Panc1 (cell line): Measurements from ENCODE around the gene MSI2. TPM values are rescaled to one million over a fixed set of nuclear protein-coding genes. Genes with fewer than 3 reads are reported as not detected.

ENCODE experiments used
- ATAC-seq: fragments of 200-7000 bp; cut with Tn5 transposase; 2 replicates; pipeline ENCODE4 v1.9.1; 2020; ENCODE audit warnings: mild to moderate bottlenecking, moderate library complexity
- BruUV-seq: library from RNA; stranded (reverse); fragments of 400-500 nt; replicated peaks from 2 replicates; lab custom pipeline; 2021; lab: Mats Ljungman, UMichigan
- CTCF ChIA-PET: fragments of 300-600 bp; sonication (Branson Sonifier 250); formaldehyde crosslinking; loops from one replicate; lab custom pipeline; 2022; ENCODE audit warnings: antibody characterized with exemption; lab: Charles Lee
- POLR2A ChIA-PET: fragments of 300-600 bp; sonication (Branson Sonifier 250); formaldehyde crosslinking; loops from one replicate; lab custom pipeline; 2022; ENCODE audit warnings: antibody characterized with exemption; lab: Charles Lee
- DNase-seq: peaks from one replicate; pipeline ENCODE4 v3.0.0-alpha.2; 2010; ENCODE audit warnings: low read depth, low spot score
- H3K27ac ChIP-seq: 2 replicates; pipeline ENCODE4 v1.5.1; 2011; ENCODE audit warnings: mild to moderate bottlenecking, low read length, inconsistent platforms
- H3K27me3 ChIP-seq: fragments of 200-500 bp; sonication (Bioruptor generic); 2 replicates; pipeline ENCODE4 v1.6.0; 2014; ENCODE audit warnings: low read length, inconsistent platforms; ENCODE audit not compliant: control insufficient read depth, insufficient read depth
- H3K36me3 ChIP-seq: fragments of 200-500 bp; sonication (Bioruptor generic); 2 replicates; pipeline ENCODE4 v1.5.1; 2014; ENCODE audit warnings: inconsistent platforms, mild to moderate bottlenecking, low read length, moderate library complexity; ENCODE audit not compliant: control insufficient read depth, insufficient read depth
- H3K4me1 ChIP-seq: 2 replicates; pipeline ENCODE4 v1.5.1; 2011; ENCODE audit warnings: inconsistent platforms, mild to moderate bottlenecking, low read length, moderate library complexity; ENCODE audit not compliant: control insufficient read depth, insufficient read depth
- H3K4me3 ChIP-seq, 2 experiments: 2 replicates each; pipeline ENCODE4 v1.5.1; 2011 to 2012; ENCODE audit warnings: low read depth in 2 of 2, low read length in 2 of 2, mild to moderate bottlenecking in 2 of 2, inconsistent platforms in 1 of 2, moderate library complexity in 1 of 2
- H3K9me3 ChIP-seq: fragments of 200-500 bp; sonication (Bioruptor generic); 2 replicates; pipeline ENCODE4 v1.5.1; 2014; ENCODE audit warnings: low read depth, mild to moderate bottlenecking, inconsistent platforms, low read length, moderate library complexity; ENCODE audit not compliant: control insufficient read depth, insufficient read depth
- CTCF ChIP-seq: fragments of 450-650 bp; IDR thresholded peaks from 2 replicates; pipeline ENCODE4 v1.5.1; 2017; ENCODE audit warnings: mild to moderate bottlenecking
- POLR2AphosphoS5 ChIP-seq: IDR thresholded peaks from 2 replicates; pipeline ENCODE4 v1.6.1; 2012; ENCODE audit warnings: mild to moderate bottlenecking, low read depth, low read length, moderate library complexity
- REST ChIP-seq, 2 experiments: IDR thresholded peaks; 2 replicates each; pipeline ENCODE4 v1.6.1; 2011 to 2012; ENCODE audit warnings: low read depth in 2 of 2, control low read depth in 1 of 2, low read length in 1 of 2, mild to moderate bottlenecking in 1 of 2, moderate library complexity in 1 of 2; ENCODE audit not compliant: insufficient read depth in 1 of 2
- SIN3A ChIP-seq: IDR thresholded peaks from 2 replicates; pipeline ENCODE4 v1.6.1; 2012; ENCODE audit warnings: low read depth, mild to moderate bottlenecking, low read length, moderate library complexity, borderline replicate concordance; ENCODE audit not compliant: insufficient read depth
- TCF7L2 ChIP-seq: IDR thresholded peaks from 2 replicates; pipeline ENCODE4 v1.6.1; 2011; ENCODE audit warnings: mild to moderate bottlenecking, low read depth, low read length, inconsistent platforms
- in situ Hi-C: cut with HindIII; loops from 2 replicates; pipeline ENCODE4 v1.10.0; 2016; ENCODE audit warnings: low sequenced_read_pairs, low pct_unique_long_range_greater_than_20kb
- intact Hi-C: fragments of 100-400 bp; cut with micrococcal nuclease; formaldehyde crosslinking; loops from one replicate; pipeline ENCODE4 v1.10.0; 2022; ENCODE audit not compliant: unreplicated experiment
- total RNA-seq: library from RNA; stranded (reverse); gene quantifications from one replicate; pipeline ENCODE4 v1.2.1, GENCODE V29; 2021; ENCODE audit not compliant: unreplicated experiment

MSI2 gene
- total RNA-seq, 1 experiment from 2014 or later: 38.5 TPM

GRCh38 chr17:57502022-57502421 is 245.7 kb downstream of the MSI2 start:
- TF ChIP-seq TCF7L2 (no peak), CTCF (no peak), POLR2AphosphoS5 (no peak), REST (IDR thresholded peaks at IDR 0.05; ENCODE audit: insufficient read depth in 1 of 2, low read depth in 2 of 2, low read length in 1 of 2) (no peak), SIN3A (no peak)
- Histone ChIP-seq H3K9me3 (no peaks in the 10 kb centered on the region), H3K36me3 (no peaks in the 10 kb centered on the region), H3K27me3 (no peaks in the 10 kb centered on the region), H3K4me3 (no peak overlapping the region), H3K27ac (no peak overlapping the region), H3K4me1 (no peaks in the 10 kb centered on the region)
- in situ Hi-C loops (no loop called here), intact Hi-C loops (no loop called here)
- ATAC-seq: no peak
- CTCF ChIA-PET: no interaction called here
- BruUV-seq: no TSS peak
- DNase-seq: no peak
- POLR2A ChIA-PET: no interaction called here

DNA sequence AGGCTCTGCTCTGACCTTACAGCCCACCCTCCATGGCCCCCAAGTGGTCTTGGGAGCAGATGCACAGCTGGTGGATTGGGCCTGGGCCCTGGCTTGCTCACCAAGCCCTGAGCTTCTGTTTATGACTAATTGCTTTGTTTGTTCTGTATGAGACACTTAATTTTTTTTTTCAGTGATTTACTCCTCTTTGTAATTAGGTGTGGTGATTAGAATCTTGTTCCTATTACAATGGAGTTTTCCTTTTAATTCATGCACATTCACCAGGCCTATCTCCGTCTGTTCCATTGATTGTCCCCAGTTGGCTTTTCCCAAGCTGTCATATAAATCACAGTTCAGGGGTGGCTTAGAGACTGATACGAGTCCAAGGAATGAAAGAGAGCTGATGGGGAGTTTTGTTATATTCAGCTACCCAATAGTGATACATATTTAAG is 246.5 kb downstream of the MSI2 start:
- intact Hi-C loops (no loop called here), in situ Hi-C loops (no loop called here)
- ATAC-seq: no peak
- TF ChIP-seq REST (IDR thresholded peaks at IDR 0.05; ENCODE audit: insufficient read depth in 1 of 2, low read depth in 2 of 2, low read length in 1 of 2) (no peak), CTCF (no peak), POLR2AphosphoS5 (no peak), SIN3A (no peak), TCF7L2 (no peak)
- H3K4me3 ChIP-seq: no peak overlapping the region
- POLR2A ChIA-PET: no interaction called here
- no TSS peak for BruUV-seq
- no peaks in the 10 kb centered on the region for H3K27me3 ChIP-seq
- no peaks in the 10 kb centered on the region for H3K9me3 ChIP-seq
- H3K36me3 ChIP-seq: no peaks in the 10 kb centered on the region
- CTCF ChIA-PET: no interaction called here
- H3K27ac ChIP-seq: no peak overlapping the region
- H3K4me1 ChIP-seq: no peaks in the 10 kb centered on the region
- no peak for DNase-seq
